Esophagus (tissue), 2 donors: ENCODE results near the gene SMOC1. TPM values are rescaled to one million over a fixed set of nuclear protein-coding genes. Genes with fewer than 3 reads are reported as not detected.
"Not testable (repeated sequence)": the region's sequence is repeated elsewhere in the genome, so short reads cannot be mapped to it uniquely, and the experiment has no call there.

Experiments
- H3K27ac ChIP-seq, 2 donors: one replicate each; pipeline ENCODE4 v1.5.1; 2013; ENCODE audit warnings: low read depth in 2 of 2, mild to moderate bottlenecking in 2 of 2, inconsistent platforms in 1 of 2, low read length in 1 of 2, moderate library complexity in 1 of 2
- H3K27me3 ChIP-seq, 2 donors: one replicate each; pipeline ENCODE4 v1.6.1; 2013; ENCODE audit warnings: low read length in 2 of 2, control low read depth in 1 of 2, mild to moderate bottlenecking in 1 of 2; ENCODE audit not compliant: insufficient read depth in 2 of 2, control insufficient read depth in 1 of 2
- H3K36me3 ChIP-seq, 2 donors: one replicate each; pipeline ENCODE4 v1.6.1; 2013; ENCODE audit warnings: low read length in 1 of 2; ENCODE audit not compliant: control insufficient read depth in 2 of 2, insufficient read depth in 2 of 2
- H3K4me1 ChIP-seq, 2 donors: one replicate each; pipeline ENCODE4 v1.6.1; 2013; ENCODE audit warnings: low read length in 1 of 2; ENCODE audit not compliant: control insufficient read depth in 2 of 2, insufficient read depth in 2 of 2
- H3K4me3 ChIP-seq, 2 donors: one replicate each; pipeline ENCODE4 v1.5.1; 2013; ENCODE audit warnings: low read length in 2 of 2, mild to moderate bottlenecking in 2 of 2, low read depth in 1 of 2, moderate library complexity in 1 of 2
- H3K9me3 ChIP-seq, 2 donors: one replicate each; pipeline ENCODE4 v1.6.1; 2013; ENCODE audit warnings: mild to moderate bottlenecking in 2 of 2, low read depth in 1 of 2, low read length in 1 of 2, moderate library complexity in 1 of 2; ENCODE audit not compliant: control insufficient read depth in 2 of 2, insufficient read depth in 1 of 2
- WGBS, 2 donors: extraction: QIAGEN DNeasy Blood & Tissue Kit; methylation state at CpG; one replicate each; pipeline ENCODE4 v1.1.7; 2013; 5-methylcytosine and 5-hydroxymethylcytosine counted together
- polyA plus RNA-seq, 2 donors: library from polyadenylated mRNA; stranded (reverse); fragments of 200-250 nt; gene quantifications; one replicate each; pipeline ENCODE4 v1.2.3, GENCODE V29; 2013
- donor health status: healthy with polysubstance abuse.
- donor health status: Bipolar disorder and iron deficiency.

SMOC1 gene
- polyA plus RNA-seq, 2 donors: 0.04 to 0.16 TPM

- H3K4me3 ChIP-seq: no peak overlapping the region
- no peaks in the 10 kb centered on the region for H3K4me1 ChIP-seq
- peaks cover 0 to 6% of the 10 kb centered on the region in 2 donors for H3K9me3 ChIP-seq
- no peak overlapping the region for H3K27ac ChIP-seq
- 78 to 79% methylated on average over 5 of the region's 5 CpGs for WGBS, 2 donors
- no peaks in the 10 kb centered on the region for H3K36me3 ChIP-seq
- H3K27me3 ChIP-seq: no peaks in the 10 kb centered on the region
These were observed 15.9 kb downstream of the SMOC1 start for GRCh38 chr14:69895109-69895508.

GRCh38 chr14:69896080-69896479 lies 16.9 kb downstream of the SMOC1 start:
- Histone ChIP-seq H3K27me3 (no peaks in the 10 kb centered on the region), H3K4me3 (no peak overlapping the region), H3K4me1 (no peaks in the 10 kb centered on the region), H3K27ac (no peak overlapping the region), H3K9me3 (peaks cover 0 to 6% of the 10 kb centered on the region in 2 donors), H3K36me3 (no peaks in the 10 kb centered on the region)
- 94 to 96% methylated on average over 2 of the region's 2 CpGs for WGBS, 2 donors

GRCh38 chr14:69896972-69897371 lies 17.8 kb downstream of the SMOC1 start:
- Histone ChIP-seq H3K27ac (no peak overlapping the region), H3K4me3 (no peak overlapping the region), H3K36me3 (no peaks in the 10 kb centered on the region), H3K4me1 (no peaks in the 10 kb centered on the region), H3K27me3 (no peaks in the 10 kb centered on the region), H3K9me3 (peaks cover 0 to 6% of the 10 kb centered on the region in 2 donors)
- WGBS, 2 donors: 86 to 93% methylated on average over 2 of the region's 2 CpGs

GRCh38 chr14:69900603-69901002 lies 21.4 kb downstream of the SMOC1 start:
- peaks cover 0 to 6% of the 10 kb centered on the region in 2 donors for H3K9me3 ChIP-seq
- H3K27me3 ChIP-seq: no peaks in the 10 kb centered on the region
- H3K4me1 ChIP-seq: no peaks in the 10 kb centered on the region
- no peak overlapping the region for H3K27ac ChIP-seq
- WGBS, 2 donors: 59 to 69% methylated on average over 1 of the region's 1 CpG
- H3K36me3 ChIP-seq: no peaks in the 10 kb centered on the region
- H3K4me3 ChIP-seq: no peak overlapping the region

- H3K9me3 ChIP-seq: peaks cover 0 to 6% of the 10 kb centered on the region in 2 donors
- no peak overlapping the region for H3K4me3 ChIP-seq
- H3K4me1 ChIP-seq: no peaks in the 10 kb centered on the region
- H3K27ac ChIP-seq: no peak overlapping the region
- no peaks in the 10 kb centered on the region for H3K27me3 ChIP-seq
- WGBS, 2 donors: 45 to 80% methylated on average over 1 of the region's 1 CpG
- H3K36me3 ChIP-seq: no peaks in the 10 kb centered on the region
These were observed 22.1 kb downstream of the SMOC1 start for GRCh38 chr14:69901113-69901951.

- H3K9me3 ChIP-seq, H3K4me1 ChIP-seq, H3K36me3 ChIP-seq, H3K4me3 ChIP-seq, H3K27ac ChIP-seq, H3K27me3 ChIP-seq: not testable (repeated sequence)
- WGBS, 2 donors: 91 to 96% methylated on average over 23 to 29 of the region's 29 CpGs
These were observed 23.8 kb downstream of the SMOC1 start for GRCh38 chr14:69903046-69903445.

- no peaks in the 10 kb centered on the region for H3K36me3 ChIP-seq
- no peak overlapping the region for H3K4me3 ChIP-seq
- WGBS, 2 donors: 79 to 82% methylated on average over 1 of the region's 1 CpG
These were observed 25.0 kb downstream of the SMOC1 start for GRCh38 chr14:69904246-69904645.

GRCh38 chr14:69906201-69906600 lies 27.0 kb downstream of the SMOC1 start:
- Histone ChIP-seq H3K27me3 (no peaks in the 10 kb centered on the region), H3K27ac (no peak overlapping the region)
- 31 to 32% methylated on average over 3 of the region's 3 CpGs for WGBS, 2 donors

More at GRCh38 chr14:69904246-69904645, 25.0 kb downstream of the SMOC1 start:
- Histone ChIP-seq H3K9me3 (no peaks in the 10 kb centered on the region), H3K27ac (no peak overlapping the region), H3K27me3 (no peaks in the 10 kb centered on the region), H3K4me1 (no peaks in the 10 kb centered on the region)

GRCh38 chr14:69909826-69910550 lies 30.8 kb downstream of the SMOC1 start:
- no peaks in the 10 kb centered on the region for H3K9me3 ChIP-seq
- H3K27ac ChIP-seq: no peak overlapping the region
- H3K27me3 ChIP-seq: no peaks in the 10 kb centered on the region
- H3K4me3 ChIP-seq: no peak overlapping the region
- no peaks in the 10 kb centered on the region for H3K36me3 ChIP-seq
- no peaks in the 10 kb centered on the region for H3K4me1 ChIP-seq
- 73% methylated on average over 7 of the region's 7 CpGs for WGBS, 2 donors

More at GRCh38 chr14:69906201-69906600, 27.0 kb downstream of the SMOC1 start:
- Histone ChIP-seq H3K9me3 (no peaks in the 10 kb centered on the region), H3K4me3 (no peak overlapping the region), H3K36me3 (no peaks in the 10 kb centered on the region), H3K4me1 (no peaks in the 10 kb centered on the region)
